HepG2 (cell line): ENCODE measurements around the gene MSTO1. TPM values are rescaled to one million over a fixed set of nuclear protein-coding genes. Genes with fewer than 3 reads are reported as not detected.

ENCODE experiments used
- AFF4 ChIP-seq: sonication (generic); formaldehyde crosslinking; IDR thresholded peaks from 2 replicates; pipeline ENCODE4 v1.4.0; 2020; ENCODE audit warnings: missing genetic modification reagents
- ARNT ChIP-seq: fragments of 450-650 bp; IDR thresholded peaks from 2 replicates; pipeline ENCODE4 v1.6.1; 2017
- BRD4 ChIP-seq: sonication (generic); formaldehyde crosslinking; IDR thresholded peaks from 2 replicates; pipeline ENCODE4 v1.4.0; 2020; ENCODE audit warnings: missing genetic modification reagents
- CEBPG ChIP-seq: IDR thresholded peaks from 2 replicates; pipeline ENCODE4 v1.6.1; 2016
- GPN1 ChIP-seq: sonication (generic); formaldehyde crosslinking; IDR thresholded peaks from 2 replicates; pipeline ENCODE4 v1.5.1; 2020; ENCODE audit warnings: missing genetic modification reagents, borderline replicate concordance
- HMGXB3 ChIP-seq: sonication (generic); formaldehyde crosslinking; IDR thresholded peaks from 2 replicates; pipeline ENCODE4 v1.4.0; 2020; ENCODE audit warnings: missing genetic modification reagents, borderline replicate concordance
- HOXA7 ChIP-seq: sonication (generic); formaldehyde crosslinking; IDR thresholded peaks from 2 replicates; pipeline ENCODE4 v1.8.1; 2022; ENCODE audit warnings: mild to moderate bottlenecking, missing genetic modification reagents, moderate library complexity
- MXI1 ChIP-seq: IDR thresholded peaks from 3 replicates; pipeline ENCODE4 v1.6.1; 2012; ENCODE audit warnings: low read depth, low read length, inconsistent platforms, borderline replicate concordance
- MYC ChIP-seq: sonication (generic); formaldehyde crosslinking; IDR thresholded peaks from 2 replicates; pipeline ENCODE4 v1.9.0; 2021; ENCODE audit warnings: missing genetic modification reagents, borderline replicate concordance
- NRL ChIP-seq: sonication (generic); formaldehyde crosslinking; IDR thresholded peaks from 2 replicates; pipeline ENCODE4 v1.5.0; 2020; ENCODE audit warnings: missing genetic modification reagents, mild to moderate bottlenecking, moderate library complexity, borderline replicate concordance
- PHF5A ChIP-seq: IDR thresholded peaks from one replicate; pipeline ENCODE4 v1.6.1; 2018; ENCODE audit warnings: low read depth, missing genetic modification reagents; ENCODE audit not compliant: unreplicated experiment
- SOX13 ChIP-seq, 3 experiments: fragments of 450-650 bp in 1 of 3; sonication (generic) in 1 of 3; formaldehyde crosslinking in 1 of 3; IDR thresholded peaks in 2 of 3; conservative IDR thresholded peaks in 1 of 3; 2 replicates each; pipeline versions ENCODE4 v1.5.0 to v1.6.1; 2016 to 2020; ENCODE audit warnings: antibody characterized with exemption in 1 of 3, mild to moderate bottlenecking in 1 of 3, missing compliant biosample characterization in 1 of 3, missing genetic modification reagents in 1 of 3, moderate library complexity in 1 of 3
- TOPORS ChIP-seq: sonication (generic); formaldehyde crosslinking; IDR thresholded peaks from 2 replicates; pipeline ENCODE4 v1.8.0; 2023; ENCODE audit warnings: mild to moderate bottlenecking, missing genetic modification reagents
- YEATS2 ChIP-seq: sonication (generic); formaldehyde crosslinking; IDR thresholded peaks from 2 replicates; pipeline ENCODE4 v1.4.0; 2020; ENCODE audit warnings: missing genetic modification reagents, borderline replicate concordance
- YEATS4 ChIP-seq: sonication (generic); formaldehyde crosslinking; IDR thresholded peaks from 2 replicates; pipeline ENCODE4 v1.4.0; 2020; ENCODE audit warnings: missing genetic modification reagents, borderline replicate concordance
- ZNF264 ChIP-seq: sonication (generic); formaldehyde crosslinking; IDR thresholded peaks from 2 replicates; pipeline ENCODE4 v1.4.0; 2020; ENCODE audit warnings: missing genetic modification reagents
- ZNF776 ChIP-seq: sonication (generic); formaldehyde crosslinking; IDR thresholded peaks from 2 replicates; pipeline ENCODE4 v1.4.0; 2020; ENCODE audit warnings: mild to moderate bottlenecking, missing genetic modification reagents
- ZNF788 ChIP-seq: sonication (generic); formaldehyde crosslinking; IDR thresholded peaks from 2 replicates; pipeline ENCODE4 v1.5.0; 2020; ENCODE audit warnings: mild to moderate bottlenecking, missing genetic modification reagents, borderline replicate concordance
- ZUFSP ChIP-seq: sonication (generic); formaldehyde crosslinking; IDR thresholded peaks from 2 replicates; pipeline ENCODE4 v1.9.0; 2021; ENCODE audit warnings: missing genetic modification reagents, mild to moderate bottlenecking, borderline replicate concordance
- polyA plus RNA-seq, 8 experiments: library from polyadenylated mRNA; depleted of rRNA in 3 of 8; stranded (reverse) in 7 of 8; unstranded in 1 of 8; fragments of >200 nt; fragmentation: Illumina TruSeq in 4 of 8; extraction: Trizol in 4 of 8; gene quantifications; 2 replicates each; pipeline versions ENCODE4 v1.2.1 to v1.2.3, GENCODE V29; 2011 to 2016; ENCODE audit warnings: low read depth in 4 of 8, missing spikeins in 1 of 8, mixed read lengths in 1 of 8; ENCODE audit not compliant: insufficient read depth in 1 of 8
- total RNA-seq, 5 experiments: library from RNA; depleted of rRNA; stranded (reverse); fragments of >200 nt; fragmentation: Illumina TruSeq; extraction: Trizol; gene quantifications; 2 replicates each; pipeline ENCODE4 v1.2.3, GENCODE V29; 2016; ENCODE audit warnings: low read depth in 1 of 5

MSTO1 gene
- total and polyA plus RNA-seq, 2 of the 13 experiments (the other 11 are each of a cell fraction or from before 2014, with no cell fraction given), result 19.1 to 25.3 TPM

GRCh38 chr1:155562581-155563376 lies 47.2 kb upstream of the MSTO1 start, which contains the start of gene ASH1L (continued):
- peak; percentile 67; the same call in 1 of the 2 replicates for TF ChIP-seq AFF4 (CRISPR knock-in tag)
- peak; percentile 55 for TF ChIP-seq PHF5A
- peak; percentile 48 for TF ChIP-seq NRL (CRISPR knock-in tag)
- TF ChIP-seq HMGXB3 (CRISPR knock-in tag), result no peak
- TF ChIP-seq ZNF788, result peak; percentile 58
- peak; percentile 77; the same call in 1 of the 2 replicates for TF ChIP-seq YEATS4 (CRISPR knock-in tag)
- TF ChIP-seq MYC (CRISPR knock-in tag), result peak; percentile 68
- no peak for TF ChIP-seq ZUFSP (CRISPR knock-in tag)
- TF ChIP-seq SOX13 (IDR thresholded peaks at IDR 0.05), result 0 out of 2 replicates have a peak, but pooled peaks have one; percentile 9
- TF ChIP-seq SOX13 (CRISPR knock-in tag; conservative IDR thresholded peaks at IDR 0.05 in 1 of 2, IDR thresholded peaks at IDR 0.05 in 1 of 2), result no peak
- 0 out of 2 replicates have a peak, but pooled peaks have one; percentile 7 for TF ChIP-seq HOXA7 (CRISPR knock-in tag)
- TF ChIP-seq ZNF264 (CRISPR knock-in tag), result 0 out of 2 replicates have a peak, but pooled peaks have one; percentile 57
- no peak; the same call in 1 of the 2 replicates for TF ChIP-seq TOPORS (CRISPR knock-in tag)
- TF ChIP-seq ZNF776 (CRISPR knock-in tag), result peak; percentile 53; the same call in 1 of the 2 replicates
- TF ChIP-seq BRD4 (CRISPR knock-in tag), result 0 out of 2 replicates have a peak, but pooled peaks have one; percentile 44
- peak; percentile 77; the same call in 1 of the 2 replicates for TF ChIP-seq YEATS2
- TF ChIP-seq CEBPG (CRISPR knock-in tag), result no peak
- no peak; the same call in 1 of the 2 replicates for TF ChIP-seq GPN1
- no peak for TF ChIP-seq ARNT
- TF ChIP-seq MXI1, result peak; percentile 44; the same call in 1 of the 3 replicates
